CD4-positive, alpha-beta T cell treated with Interleukin-17A for 4 hours (primary cell): Measurements from ENCODE around the gene RHCE.
A peak's percentile ranks its signal among the peaks of the same experiment; 100 is the strongest.
"Not testable (repeated sequence)": the region's sequence is repeated elsewhere in the genome, so short reads cannot be mapped to it uniquely, and the experiment has no call there.

Experiments
- DNase-seq: peaks from one replicate; pipeline ENCODE4 v3.0.0-alpha.2; 2020; ENCODE audit warnings: mixed read lengths

Gene RHCE

DNA sequence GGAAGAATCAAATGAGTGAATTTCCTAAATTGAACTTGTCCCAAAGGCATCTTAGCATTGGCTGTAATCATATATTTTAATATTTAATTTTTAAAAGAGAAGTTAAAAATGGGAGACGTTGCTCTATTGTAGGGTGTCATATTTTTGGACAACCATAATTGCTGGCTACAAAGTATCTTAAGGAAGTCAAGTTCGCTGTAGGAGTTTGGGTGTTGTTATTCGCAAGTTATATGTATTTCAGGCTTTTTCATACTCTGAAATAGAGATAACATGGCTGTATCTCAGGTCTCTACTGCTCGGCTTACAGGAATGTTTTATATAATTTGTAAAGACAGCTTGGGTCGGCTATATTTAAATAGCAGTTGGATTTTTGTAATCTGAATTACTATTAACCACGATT is 81.6 kb downstream of the RHCE start:
- DNase-seq, result no peak

DNA sequence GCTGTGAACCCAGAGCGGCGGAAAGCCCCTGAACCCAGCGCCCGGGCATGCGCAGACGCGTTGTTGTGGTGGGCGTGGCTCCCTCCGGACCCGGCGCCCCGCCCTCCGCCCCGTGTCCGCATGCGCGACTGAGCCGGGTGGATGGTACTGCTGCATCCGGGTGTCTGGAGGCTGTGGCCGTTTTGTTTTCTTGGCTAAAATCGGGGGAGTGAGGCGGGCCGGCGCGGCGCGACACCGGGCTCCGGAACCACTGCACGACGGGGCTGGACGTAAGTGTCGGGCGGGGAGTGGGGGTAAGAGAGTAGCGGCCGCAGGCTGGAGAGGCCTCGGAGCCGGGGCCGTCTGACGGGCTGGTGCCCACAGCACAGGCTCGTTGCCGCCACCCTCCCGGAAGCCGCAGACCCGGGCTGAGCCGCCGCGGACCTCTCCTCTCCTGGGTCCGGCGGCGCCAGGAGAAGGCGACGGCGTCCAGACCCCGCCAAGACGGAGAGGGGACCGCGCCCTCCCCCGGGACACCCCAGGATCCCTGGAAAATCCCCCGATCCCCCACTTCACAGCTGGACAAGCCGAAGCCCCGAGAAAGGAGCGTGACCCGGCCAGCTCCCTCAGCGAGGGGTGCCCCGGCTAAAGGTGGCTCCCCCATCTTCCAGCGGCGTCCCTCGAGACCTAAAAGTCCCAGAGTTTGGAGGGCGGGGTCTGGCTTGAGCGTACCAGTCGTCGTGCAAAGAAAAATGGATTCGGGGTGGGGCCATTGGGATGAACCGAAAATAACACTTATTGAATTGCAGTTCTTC is 82.2 kb downstream of the RHCE start, which contains the start of gene TMEM50A:
TSS of gene TMEM50A (plus strand) at position 147 of the 794 bp plus-strand sequence. CDS start 2,153 bp downstream, outside the sequence.
- DNase-seq, result peak; percentile 80

DNA sequence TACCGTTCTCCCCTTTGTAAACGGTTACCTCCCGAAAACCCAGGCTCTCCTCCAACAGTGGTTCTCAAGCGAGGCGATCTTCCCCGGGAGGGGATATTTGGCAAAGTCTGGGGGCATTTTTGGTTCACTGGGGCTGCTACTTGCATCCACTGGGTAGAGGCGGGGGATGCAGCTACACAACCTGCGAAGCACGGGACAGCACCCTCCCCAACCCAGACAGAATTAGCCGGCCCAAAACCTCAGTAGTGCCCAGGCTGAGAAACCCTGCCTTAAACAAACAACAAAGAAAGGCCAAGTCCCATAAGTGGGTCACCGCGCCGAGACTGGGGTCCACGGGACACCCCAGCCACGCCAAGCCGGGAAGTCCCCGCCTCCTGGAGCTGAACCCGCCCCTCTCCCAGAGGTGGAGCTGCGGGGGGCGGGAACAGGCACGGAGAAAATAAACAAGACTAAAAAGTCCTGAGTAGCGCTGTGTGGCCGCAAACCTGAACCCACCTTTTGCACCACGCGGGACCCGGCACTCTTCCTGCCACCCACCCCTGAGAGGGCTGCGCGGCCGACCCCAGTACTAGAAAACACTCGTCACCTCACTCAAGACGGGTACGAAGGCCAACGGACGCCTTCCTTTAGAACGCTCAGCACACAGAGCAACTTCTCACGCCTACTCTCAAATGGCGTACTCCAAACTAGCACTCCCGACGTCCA is 83.0 kb downstream of the RHCE start:
- DNase-seq, result peak; percentile 22

DNA sequence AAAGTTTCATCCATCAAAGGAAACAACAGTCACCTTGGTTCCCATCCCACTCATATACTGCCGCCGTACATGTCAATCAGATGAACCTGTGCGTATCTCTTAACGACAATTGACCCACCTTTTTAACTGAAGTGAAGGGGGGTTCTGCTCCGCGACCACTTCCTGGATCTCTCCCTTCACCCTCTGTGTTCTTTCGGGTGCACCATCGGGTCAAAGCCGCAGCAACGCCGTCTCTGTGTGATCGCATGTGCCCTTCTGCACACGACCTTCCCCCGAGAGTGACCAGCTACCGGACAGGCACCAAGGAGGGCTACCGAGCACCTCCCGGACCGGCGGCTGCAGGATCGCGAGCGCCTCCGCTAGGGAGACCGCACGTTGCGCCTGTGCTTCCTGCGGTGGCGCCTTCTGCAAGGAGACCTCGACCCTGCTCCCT is 83.7 kb downstream of the RHCE start:
- peak; percentile 18 for DNase-seq

DNA sequence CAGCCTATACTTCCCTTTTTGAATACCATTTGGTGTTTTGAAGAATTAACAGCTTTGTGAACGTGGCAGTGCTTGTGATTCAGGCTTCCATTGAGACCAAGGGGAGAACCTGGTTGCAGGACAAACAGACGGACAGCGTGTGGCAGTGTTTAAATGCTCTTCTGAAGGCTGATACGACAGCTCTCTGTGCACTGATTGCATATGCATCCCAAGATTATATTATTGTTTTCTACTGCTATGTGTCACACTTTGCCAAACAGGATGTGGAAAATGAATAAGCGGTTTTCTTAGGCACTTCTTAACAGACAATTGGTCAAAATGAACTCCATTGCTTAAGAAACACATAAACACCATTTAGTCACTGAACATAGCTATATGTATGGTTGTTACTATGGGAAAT is 90.7 kb downstream of the RHCE start:
- not testable (repeated sequence) for DNase-seq

DNA sequence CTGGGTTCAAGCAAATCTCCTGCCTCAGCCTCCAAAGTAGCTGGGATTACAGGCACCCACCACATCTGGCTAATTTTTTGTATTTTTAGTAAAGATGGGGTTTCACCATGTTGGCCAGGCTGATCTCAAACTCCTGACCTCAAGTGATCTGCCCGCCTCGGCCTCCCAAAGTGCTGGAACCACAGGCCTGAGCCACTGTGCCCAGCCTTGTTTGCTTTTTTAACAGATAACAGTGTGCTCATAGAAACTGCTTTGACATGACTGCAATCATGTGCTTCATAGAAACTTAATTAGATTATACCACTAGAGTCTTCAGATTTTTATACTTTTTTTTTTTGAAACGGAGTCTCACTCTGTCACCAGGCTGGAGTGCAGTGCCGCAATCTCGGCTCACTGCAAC is 91.3 kb downstream of the RHCE start:
- not testable (repeated sequence) for DNase-seq

DNA sequence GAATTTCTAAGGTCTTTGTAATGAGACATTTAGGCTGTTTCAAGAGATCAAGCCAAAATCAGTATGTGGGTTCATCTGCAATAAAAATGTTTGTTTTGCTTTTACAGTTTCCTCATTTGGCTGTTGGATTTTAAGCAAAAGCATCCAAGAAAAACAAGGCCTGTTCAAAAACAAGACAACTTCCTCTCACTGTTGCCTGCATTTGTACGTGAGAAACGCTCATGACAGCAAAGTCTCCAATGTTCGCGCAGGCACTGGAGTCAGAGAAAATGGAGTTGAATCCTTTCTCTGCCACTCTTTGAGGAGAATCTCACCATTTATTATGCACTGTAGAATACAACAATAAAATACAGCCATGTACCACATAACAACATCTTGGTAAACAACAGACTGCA is 91.8 kb downstream of the RHCE start:
- not testable (repeated sequence) for DNase-seq

DNA sequence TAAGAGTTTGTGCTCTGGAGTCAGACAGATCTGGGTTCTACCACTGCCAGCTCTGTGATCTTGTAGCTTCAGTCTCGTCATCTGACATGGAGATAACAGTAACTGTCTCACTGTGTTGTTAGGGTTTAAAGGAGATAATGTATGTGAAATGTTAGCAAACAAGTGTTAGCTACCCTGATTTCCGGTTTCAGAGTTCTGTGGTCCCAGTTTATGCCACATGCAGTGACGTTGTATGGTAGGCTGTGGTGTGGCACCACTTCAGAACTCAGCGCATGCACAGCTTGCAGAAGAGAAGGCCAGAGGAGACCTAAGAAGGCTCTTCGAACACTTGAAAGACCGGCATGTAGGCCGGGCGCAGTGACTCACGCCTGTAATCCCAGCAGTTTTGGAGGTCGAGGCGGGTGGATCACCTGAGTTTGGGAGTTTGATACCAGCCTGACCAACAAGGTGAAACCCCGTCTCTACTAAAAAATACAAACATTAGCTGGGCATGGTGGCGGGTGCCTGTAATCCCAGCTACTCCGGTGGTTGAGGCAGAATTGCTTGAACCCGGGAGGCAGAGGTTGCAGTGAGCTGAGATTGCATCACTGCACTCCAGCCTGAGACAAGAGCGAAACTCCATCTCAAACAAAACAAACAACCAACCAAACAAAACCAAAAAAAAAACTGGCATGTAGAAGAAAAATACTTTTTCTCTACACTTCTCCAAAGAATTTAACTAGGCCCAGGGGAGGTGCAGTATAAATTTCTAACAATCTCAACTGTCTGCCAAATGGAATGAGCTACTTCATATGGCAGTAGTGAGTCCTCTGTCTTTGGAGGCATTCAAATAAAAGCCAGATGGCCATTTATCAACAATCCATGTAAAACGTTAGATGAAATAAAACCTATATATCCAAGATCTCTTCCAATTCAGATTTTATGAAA is 92.5 kb downstream of the RHCE start:
- DNase-seq, result not testable (repeated sequence)

DNA sequence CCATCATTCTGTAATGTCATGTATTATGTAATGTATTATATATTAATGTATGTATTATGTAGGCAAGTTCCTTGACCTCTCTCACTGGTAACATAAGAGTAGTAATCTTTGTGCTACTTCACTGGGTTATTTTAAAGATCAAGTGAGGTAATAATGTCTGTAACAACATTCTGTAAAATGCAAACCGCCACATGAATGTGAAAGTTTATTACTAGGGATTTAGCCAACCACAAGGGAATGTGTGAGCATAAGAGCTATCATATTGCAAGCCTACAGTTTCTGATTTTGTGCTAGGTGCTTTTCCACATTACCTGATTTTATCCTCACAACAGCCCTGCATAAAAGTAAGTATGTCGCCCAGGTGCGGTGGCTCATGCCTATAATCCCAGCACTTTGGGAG is 96.2 kb downstream of the RHCE start:
- DNase-seq, result not testable (repeated sequence)

DNA sequence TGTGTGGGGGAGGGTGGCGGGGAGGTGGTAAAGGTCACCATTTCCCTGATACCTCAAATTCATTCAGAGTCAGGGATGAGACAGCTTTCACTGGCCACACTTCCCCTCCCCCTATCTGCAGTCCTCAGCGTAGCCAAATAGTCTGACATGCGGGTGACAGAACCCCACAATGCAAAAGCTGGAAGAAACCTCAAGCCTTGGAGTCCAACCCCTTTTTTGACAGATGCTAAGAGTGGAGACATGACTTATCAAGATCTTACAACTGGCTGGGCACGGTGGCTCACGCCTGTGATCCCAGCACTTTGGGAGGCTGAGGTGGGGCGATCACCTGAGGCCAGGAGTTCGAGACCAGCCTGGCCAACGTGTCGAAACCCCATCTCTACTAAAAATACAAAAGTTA is 98.5 kb downstream of the RHCE start:
- not testable (repeated sequence) for DNase-seq

DNA sequence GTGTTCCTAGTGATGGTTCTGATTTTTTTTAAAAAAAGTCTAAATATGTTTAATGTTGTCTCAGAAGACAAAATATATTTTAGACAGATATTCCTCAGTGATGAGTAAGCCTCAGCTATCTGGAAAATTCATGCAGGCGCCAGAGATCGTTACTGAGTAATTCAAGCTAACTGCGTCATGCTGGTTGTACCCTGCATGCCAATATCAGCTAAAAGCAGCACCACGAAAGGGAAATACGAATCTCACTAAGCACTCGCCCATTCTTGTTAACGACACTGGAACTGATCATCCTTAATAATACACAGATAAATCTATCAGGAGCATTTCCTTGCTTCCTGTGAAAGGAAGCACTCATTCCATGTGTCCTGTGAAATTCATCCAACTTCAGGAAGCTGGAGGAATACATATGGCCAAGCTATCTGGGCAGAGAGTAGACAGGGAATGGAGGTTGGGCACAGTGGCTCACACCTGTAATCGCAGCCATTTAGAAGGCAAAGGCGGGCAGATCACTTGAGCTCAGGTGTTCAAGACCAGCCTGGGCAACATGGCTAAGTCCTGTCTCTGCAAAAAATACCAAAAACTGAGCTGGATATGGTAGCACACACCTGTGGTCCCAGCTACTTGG is 100.2 kb downstream of the RHCE start:
- not testable (repeated sequence) for DNase-seq

DNA sequence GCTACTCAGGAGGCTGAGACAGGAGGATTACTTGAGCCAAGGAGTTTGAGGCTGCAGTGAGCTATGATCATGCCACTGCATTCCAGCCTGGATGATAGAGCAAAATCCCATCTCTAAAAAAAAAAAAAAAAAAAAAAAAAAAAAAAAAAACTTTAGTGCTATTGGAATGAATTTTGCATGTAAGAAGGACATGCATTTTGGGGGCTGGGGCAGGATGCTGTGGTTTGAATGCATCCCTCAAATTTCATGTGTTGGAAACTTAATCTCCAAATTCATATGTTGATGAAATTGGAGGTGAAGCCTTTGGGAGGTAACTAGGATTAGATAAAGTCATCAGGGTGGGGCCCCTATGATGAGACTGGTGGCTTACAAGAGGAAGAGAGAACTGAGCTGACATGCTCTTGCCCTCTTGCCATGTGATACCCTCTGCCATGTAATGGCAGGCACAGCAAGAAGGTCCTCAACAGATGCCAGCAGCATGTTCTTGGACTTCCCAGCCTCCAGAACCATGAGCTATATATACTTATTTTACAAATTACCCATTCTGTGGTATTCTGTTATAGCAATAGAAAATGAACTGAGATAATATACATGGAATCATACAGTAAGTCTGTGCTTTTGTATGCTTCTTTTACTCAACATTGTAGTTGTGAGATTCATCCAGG is 107.7 kb downstream of the RHCE start:
- DNase-seq, result not testable (repeated sequence)
